NCI-H510A (cell line): ENCODE results near the gene ETNPPL.

ENCODE experiments used
- DNase-seq: peaks from one replicate; lab custom pipeline; 2025; lab: John Stamatoyannopoulos, UW

The ETNPPL gene

GRCh38 chr4:108696160-108696559 is 66.7 kb downstream of the ETNPPL start:
- DNase-seq: no peak

GRCh38 chr4:108695062-108695461 is 67.8 kb downstream of the ETNPPL start:
- DNase-seq: no peak

GRCh38 chr4:108694423-108694822 is 68.4 kb downstream of the ETNPPL start:
- no peak for DNase-seq

GRCh38 chr4:108693819-108694218 is 69.0 kb downstream of the ETNPPL start:
- no peak for DNase-seq

GRCh38 chr4:108693211-108693610 is 69.6 kb downstream of the ETNPPL start:
- no peak for DNase-seq
